AG09319 (cell line): ENCODE results near the gene AP3D1.
"Not testable (repeated sequence)": the region's sequence is repeated elsewhere in the genome, so short reads cannot be mapped to it uniquely, and the experiment has no call there.

Experiments
- DNase-seq: peaks from one replicate; pipeline ENCODE4 v3.0.0-alpha.2; 2010; ENCODE audit warnings: low read depth; ENCODE audit errors: extremely low read depth
- TF ChIP-seq, protein P1 (sequence below): IDR thresholded peaks from 2 replicates; pipeline ENCODE4 v1.5.1; 2011; ENCODE audit warnings: low read depth, mild to moderate bottlenecking, inconsistent platforms, low read length, moderate library complexity

The AP3D1 gene

GRCh38 chr19:2100719-2101061 lies 50.7 kb downstream of the AP3D1 start:
- no peak for DNase-seq
- TF ChIP-seq, protein P1, sequence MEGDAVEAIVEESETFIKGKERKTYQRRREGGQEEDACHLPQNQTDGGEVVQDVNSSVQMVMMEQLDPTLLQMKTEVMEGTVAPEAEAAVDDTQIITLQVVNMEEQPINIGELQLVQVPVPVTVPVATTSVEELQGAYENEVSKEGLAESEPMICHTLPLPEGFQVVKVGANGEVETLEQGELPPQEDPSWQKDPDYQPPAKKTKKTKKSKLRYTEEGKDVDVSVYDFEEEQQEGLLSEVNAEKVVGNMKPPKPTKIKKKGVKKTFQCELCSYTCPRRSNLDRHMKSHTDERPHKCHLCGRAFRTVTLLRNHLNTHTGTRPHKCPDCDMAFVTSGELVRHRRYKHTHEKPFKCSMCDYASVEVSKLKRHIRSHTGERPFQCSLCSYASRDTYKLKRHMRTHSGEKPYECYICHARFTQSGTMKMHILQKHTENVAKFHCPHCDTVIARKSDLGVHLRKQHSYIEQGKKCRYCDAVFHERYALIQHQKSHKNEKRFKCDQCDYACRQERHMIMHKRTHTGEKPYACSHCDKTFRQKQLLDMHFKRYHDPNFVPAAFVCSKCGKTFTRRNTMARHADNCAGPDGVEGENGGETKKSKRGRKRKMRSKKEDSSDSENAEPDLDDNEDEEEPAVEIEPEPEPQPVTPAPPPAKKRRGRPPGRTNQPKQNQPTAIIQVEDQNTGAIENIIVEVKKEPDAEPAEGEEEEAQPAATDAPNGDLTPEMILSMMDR = no peak

- TF ChIP-seq, protein P1 = no peak
- no peak for DNase-seq
These were observed 51.2 kb downstream of the AP3D1 start for GRCh38 chr19:2099937-2100718.

DNA sequence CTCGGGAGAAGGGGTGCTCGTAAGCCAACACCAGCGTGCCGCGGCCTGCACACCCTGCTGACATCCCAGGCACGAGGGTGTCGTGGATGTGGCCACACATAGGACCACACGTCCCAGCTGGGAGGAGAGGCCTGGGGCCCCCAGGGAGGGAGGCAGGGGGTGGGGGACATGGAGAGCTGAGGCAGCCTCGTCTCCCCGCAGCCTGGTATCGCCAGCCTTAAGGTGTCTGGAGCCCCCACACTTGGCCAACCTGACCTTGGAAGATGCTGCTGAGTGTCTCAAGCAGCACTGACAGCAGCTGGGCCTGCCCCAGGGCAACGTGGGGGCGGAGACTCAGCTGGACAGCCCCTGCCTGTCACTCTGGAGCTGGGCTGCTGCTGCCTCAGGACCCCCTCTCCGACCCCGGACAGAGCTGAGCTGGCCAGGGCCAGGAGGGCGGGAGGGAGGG lies 52.3 kb downstream of the AP3D1 start:
- TF ChIP-seq, protein P1 = no peak

GRCh38 chr19:2097886-2098327 lies 53.5 kb downstream of the AP3D1 start:
- TF ChIP-seq, protein P1 = no peak
- DNase-seq = no peak

More for the DNA sequence above, 52.3 kb downstream of the AP3D1 start:
- DNase-seq = no peak

DNA sequence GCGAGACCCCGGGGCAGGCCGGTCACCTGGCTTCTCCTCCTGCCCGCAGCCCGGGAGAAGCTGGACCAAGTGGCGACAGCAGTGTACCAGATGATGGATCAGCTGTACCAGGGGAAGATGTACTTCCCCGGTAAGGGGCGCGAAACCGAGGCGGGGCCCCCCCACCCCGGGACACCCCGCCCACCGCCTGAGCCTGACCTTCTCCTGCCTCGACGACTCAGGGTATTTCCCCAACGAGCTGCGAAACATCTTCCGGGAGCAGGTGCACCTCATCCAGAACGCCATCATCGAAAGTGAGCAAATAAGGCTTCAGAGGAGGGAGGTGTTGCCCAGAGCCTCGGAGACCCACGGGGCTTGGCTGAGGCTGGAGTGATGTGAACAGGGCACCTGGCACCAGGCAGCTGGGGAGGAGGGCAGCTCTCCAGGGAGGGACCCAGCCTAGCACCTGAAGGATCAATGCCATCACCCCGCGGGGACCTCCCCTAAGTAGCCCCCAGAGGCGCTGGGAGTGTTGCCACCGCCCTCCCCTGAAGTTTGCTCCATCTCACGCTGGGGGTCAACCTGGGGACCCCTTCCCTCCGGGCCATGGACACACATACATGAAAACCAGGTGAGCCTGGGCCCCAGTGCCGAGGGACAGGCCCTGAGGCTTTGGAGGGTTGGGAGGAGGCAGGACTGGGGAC lies 54.0 kb downstream of the AP3D1 start:
- no peak for DNase-seq
- TF ChIP-seq, protein P1 = no peak

- peak; percentile 96 for DNase-seq
- TF ChIP-seq, protein P1 = peak; percentile 40
These were observed 54.7 kb downstream of the AP3D1 start, which contains the start of gene IZUMO4 for GRCh38 chr19:2096480-2097202. Gene IZUMO4 (plus strand): TSS chr19:2096915. CDS start chr19:2096946, 31 bp downstream.

GRCh38 chr19:2096034-2096479 lies 55.3 kb downstream of the AP3D1 start, which contains the start of gene MOB3A:
Gene MOB3A (minus strand): TSS chr19:2096326. CDS start chr19:2078560, 17,766 bp downstream.
- TF ChIP-seq, protein P1 = peak; percentile 49
- peak; percentile 86 for DNase-seq

- DNase-seq = not testable (repeated sequence)
These were observed 59.3 kb downstream of the AP3D1 start for GRCh38 chr19:2091926-2092525.
